Neural cell (in vitro differentiated cells): Measurements from ENCODE around the gene EHMT1. TPM values are rescaled to one million over a fixed set of nuclear protein-coding genes. Genes with fewer than 3 reads are reported as not detected.
"Not testable (repeated sequence)": the region's sequence is repeated elsewhere in the genome, so short reads cannot be mapped to it uniquely, and the experiment has no call there.

Source experiments
- H2AFZ ChIP-seq: fragments of 200-600, 300-800 bp; sonication (generic), shearing (Covaris generic); 2 replicates; pipeline ENCODE4 v1.6.0; 2014; ENCODE audit warnings: low read depth, mild to moderate bottlenecking, antibody characterized with exemption, low read length, moderate library complexity
- H3F3A ChIP-seq: fragments of 200-600 bp; shearing (Covaris generic); 2 replicates; pipeline ENCODE4 v1.6.1; 2016; ENCODE audit warnings: mild to moderate bottlenecking, moderate library complexity, mixed read lengths, antibody characterized with exemption, low read length; ENCODE audit not compliant: insufficient read depth, poor library complexity, severe bottlenecking
- H3K27ac ChIP-seq: fragments of 200-600, 300-800 bp; sonication (generic), shearing (Covaris generic); 2 replicates; pipeline ENCODE4 v1.5.1; 2014; ENCODE audit warnings: mild to moderate bottlenecking, low read length, moderate library complexity
- H3K27me3 ChIP-seq: fragments of 300-800, 200-600 bp; sonication (generic), shearing (Covaris generic); 2 replicates; pipeline ENCODE4 v1.6.0; 2014; ENCODE audit warnings: mild to moderate bottlenecking, low read depth, low read length, moderate library complexity; ENCODE audit not compliant: insufficient read depth
- H3K36me3 ChIP-seq: fragments of 300-800, 200-600 bp; sonication (generic), shearing (Covaris generic); 2 replicates; pipeline ENCODE4 v1.5.1; 2014; ENCODE audit warnings: mild to moderate bottlenecking, antibody characterized with exemption, low read length, moderate library complexity; ENCODE audit not compliant: insufficient read depth
- H3K4me2 ChIP-seq: fragments of 300-800, 200-600 bp; sonication (generic), shearing (Covaris generic); 2 replicates; pipeline ENCODE4 v1.6.0; 2014; ENCODE audit warnings: mild to moderate bottlenecking, low read length
- H3K4me3 ChIP-seq: fragments of 300-800, 200-600 bp; sonication (generic), shearing (Covaris generic); 2 replicates; pipeline ENCODE4 v1.5.1; 2014; ENCODE audit warnings: mild to moderate bottlenecking, low read length, moderate library complexity
- H3K79me2 ChIP-seq: fragments of 200-600 bp; shearing (Covaris generic); replicated peaks from 2 replicates; pipeline ENCODE4 v1.6.0; 2014; ENCODE audit warnings: mild to moderate bottlenecking, low read length, moderate library complexity; ENCODE audit not compliant: insufficient read depth
- H3K9ac ChIP-seq: fragments of 300-800, 200-600 bp; sonication (generic), shearing (Covaris generic); 2 replicates; pipeline ENCODE4 v1.6.1; 2016; ENCODE audit warnings: mild to moderate bottlenecking, low read length, mixed read lengths
- H3K9me2 ChIP-seq: fragments of 200-600 bp; shearing (Covaris generic); 2 replicates; pipeline ENCODE4 v1.6.1; 2016; ENCODE audit warnings: mild to moderate bottlenecking, low read length, mixed read lengths; ENCODE audit not compliant: insufficient read depth
- H3K9me3 ChIP-seq: fragments of 200-600, 300-800 bp; sonication (generic), shearing (Covaris generic); 2 replicates; pipeline ENCODE4 v1.6.1; 2016; ENCODE audit warnings: mild to moderate bottlenecking, mixed run types, low read length, moderate library complexity, mixed read lengths
- H4K20me1 ChIP-seq: fragments of 200-600 bp; shearing (Covaris generic); 2 replicates; pipeline ENCODE4 v1.6.1; 2016; ENCODE audit warnings: mild to moderate bottlenecking, mixed run types; ENCODE audit not compliant: insufficient read depth
- CTCF ChIP-seq: fragments of 450-650 bp; IDR thresholded peaks from 2 replicates; pipeline ENCODE4 v1.5.1; 2014; ENCODE audit warnings: antibody characterized with exemption, mild to moderate bottlenecking, moderate library complexity; ENCODE audit not compliant: poor library complexity, severe bottlenecking
- EP300 ChIP-seq: fragments of 450-650 bp; conservative IDR thresholded peaks from 2 replicates; pipeline ENCODE4 v1.6.1; 2014; ENCODE audit warnings: antibody characterized with exemption, mild to moderate bottlenecking, moderate library complexity; ENCODE audit not compliant: poor library complexity, severe bottlenecking
- EZH2 ChIP-seq: fragments of 200-600, 300-800 bp; shearing (Covaris generic), sonication (generic); IDR thresholded peaks from 2 replicates; pipeline ENCODE4 v1.6.1; 2014; ENCODE audit warnings: antibody characterized with exemption, low read length, borderline replicate concordance, mild to moderate bottlenecking; ENCODE audit not compliant: insufficient read depth, poor library complexity, severe bottlenecking
- MXI1 ChIP-seq: fragments of 450-650 bp; conservative IDR thresholded peaks from 2 replicates; pipeline ENCODE4 v1.6.1; 2014; ENCODE audit warnings: antibody characterized with exemption, mild to moderate bottlenecking; ENCODE audit not compliant: poor library complexity, severe bottlenecking
- POLR2AphosphoS5 ChIP-seq: IDR thresholded peaks from 2 replicates; pipeline ENCODE4 v1.6.1; 2012
- RAD21 ChIP-seq: fragments of 450-650 bp; conservative IDR thresholded peaks from 2 replicates; pipeline ENCODE4 v1.6.1; 2014; ENCODE audit warnings: antibody characterized with exemption, mild to moderate bottlenecking, moderate library complexity
- REST ChIP-seq: IDR thresholded peaks from 2 replicates; pipeline ENCODE4 v1.6.1; 2012; ENCODE audit warnings: borderline replicate concordance
- SMC3 ChIP-seq: fragments of 450-650 bp; conservative IDR thresholded peaks from 2 replicates; pipeline ENCODE4 v1.6.1; 2014; ENCODE audit warnings: antibody characterized with exemption, mild to moderate bottlenecking, moderate library complexity; ENCODE audit not compliant: poor library complexity
- TAF1 ChIP-seq: IDR thresholded peaks from 2 replicates; pipeline ENCODE4 v1.6.1; 2012; ENCODE audit warnings: low read depth
- polyA plus RNA-seq: library from polyadenylated mRNA; depleted of rRNA; stranded (reverse); fragments of >200 nt; gene quantifications from 2 replicates; pipeline ENCODE4 v1.2.3, GENCODE V29; 2014

EHMT1 gene
- polyA plus RNA-seq, 1 donor from 2014 or later: 53.0 TPM

- no peaks in the 10 kb centered on the region for H4K20me1 ChIP-seq
- no peak overlapping the region for H3K27ac ChIP-seq
These were observed 115.4 kb downstream of the EHMT1 start for GRCh38 chr9:137734181-137734580.

GRCh38 chr9:137738182-137738696, 119.4 kb downstream of the EHMT1 start:
- not testable (repeated sequence) for H3K4me2 ChIP-seq, H3K27ac ChIP-seq, H3K27me3 ChIP-seq, H2AFZ ChIP-seq, H3F3A ChIP-seq, H3K9ac ChIP-seq, H3K36me3 ChIP-seq, H3K79me2 ChIP-seq, H3K9me2 ChIP-seq, H3K4me3 ChIP-seq, H4K20me1 ChIP-seq
- H3K9me3 ChIP-seq: peaks cover 13% of the 10 kb centered on the region

More at GRCh38 chr9:137734181-137734580, 115.4 kb downstream of the EHMT1 start:
- Histone ChIP-seq H3K9me2 (no peaks in the 10 kb centered on the region), H2AFZ (no peak overlapping the region), H3K9ac (no peak overlapping the region), H3K36me3 (peaks cover 13% of the 10 kb centered on the region), H3K27me3 (no peaks in the 10 kb centered on the region), H3F3A (no peaks in the 10 kb centered on the region), H3K9me3 (peaks cover 13% of the 10 kb centered on the region), H3K4me2 (no peak overlapping the region), H3K79me2 (no peaks in the 10 kb centered on the region), H3K4me3 (no peak overlapping the region)
- TF ChIP-seq SMC3 (no peak), EP300 (no peak), POLR2AphosphoS5 (no peak), MXI1 (no peak), CTCF (no peak), RAD21 (no peak), REST (no peak), TAF1 (no peak), EZH2 (no peak)

- TF ChIP-seq EZH2: no peak
- Histone ChIP-seq H3F3A (no peaks in the 10 kb centered on the region), H4K20me1 (no peaks in the 10 kb centered on the region), H3K9ac (no peak overlapping the region), H3K9me2 (no peaks in the 10 kb centered on the region), H3K79me2 (no peaks in the 10 kb centered on the region), H3K36me3 (peaks cover 9% of the 10 kb centered on the region), H2AFZ (no peak overlapping the region), H3K4me3 (no peak overlapping the region), H3K4me2 (no peak overlapping the region), H3K9me3 (peaks cover 13% of the 10 kb centered on the region), H3K27ac (no peak overlapping the region), H3K27me3 (no peaks in the 10 kb centered on the region)
These were observed 119.9 kb downstream of the EHMT1 start for GRCh38 chr9:137738703-137739102.
